ENCODE measurements around the gene PPP1R14C.

PPP1R14C gene

DNA sequence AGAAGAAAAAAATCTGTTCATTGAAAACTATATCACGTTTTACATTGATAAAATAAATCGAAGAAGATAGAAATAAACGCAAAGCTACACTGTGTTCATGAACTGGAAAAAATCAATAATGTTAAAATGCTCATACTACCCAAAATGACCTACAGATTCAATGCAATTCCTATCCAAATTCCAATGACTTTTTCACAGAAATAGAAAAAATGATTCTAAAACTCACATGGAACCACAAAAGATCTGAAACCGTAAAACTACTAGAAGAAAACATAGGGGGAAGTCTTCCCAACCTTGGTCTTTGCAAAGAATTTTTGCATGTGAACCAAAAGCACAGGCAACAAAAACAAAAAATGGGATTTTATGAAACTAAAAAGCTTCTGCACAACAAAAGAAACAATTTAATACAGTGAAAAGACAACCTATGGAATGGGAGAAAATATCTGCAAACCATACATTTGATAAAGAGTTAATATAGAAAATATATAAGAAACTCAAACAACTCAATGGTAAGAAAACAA, 40.0 kb upstream of the PPP1R14C start:
- TF ChIP-seq, protein P1, sequence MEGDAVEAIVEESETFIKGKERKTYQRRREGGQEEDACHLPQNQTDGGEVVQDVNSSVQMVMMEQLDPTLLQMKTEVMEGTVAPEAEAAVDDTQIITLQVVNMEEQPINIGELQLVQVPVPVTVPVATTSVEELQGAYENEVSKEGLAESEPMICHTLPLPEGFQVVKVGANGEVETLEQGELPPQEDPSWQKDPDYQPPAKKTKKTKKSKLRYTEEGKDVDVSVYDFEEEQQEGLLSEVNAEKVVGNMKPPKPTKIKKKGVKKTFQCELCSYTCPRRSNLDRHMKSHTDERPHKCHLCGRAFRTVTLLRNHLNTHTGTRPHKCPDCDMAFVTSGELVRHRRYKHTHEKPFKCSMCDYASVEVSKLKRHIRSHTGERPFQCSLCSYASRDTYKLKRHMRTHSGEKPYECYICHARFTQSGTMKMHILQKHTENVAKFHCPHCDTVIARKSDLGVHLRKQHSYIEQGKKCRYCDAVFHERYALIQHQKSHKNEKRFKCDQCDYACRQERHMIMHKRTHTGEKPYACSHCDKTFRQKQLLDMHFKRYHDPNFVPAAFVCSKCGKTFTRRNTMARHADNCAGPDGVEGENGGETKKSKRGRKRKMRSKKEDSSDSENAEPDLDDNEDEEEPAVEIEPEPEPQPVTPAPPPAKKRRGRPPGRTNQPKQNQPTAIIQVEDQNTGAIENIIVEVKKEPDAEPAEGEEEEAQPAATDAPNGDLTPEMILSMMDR (IDR thresholded peaks at IDR 0.05; ENCODE audit: low read depth, low read length, missing control alignments) = no peak
- H3K4me3 ChIP-seq (replicated peaks; ENCODE audit: low read depth, low read length) = no peak overlapping the region
- DNase-seq (ENCODE audit: extremely low read depth, low read depth) = no peak

DNA sequence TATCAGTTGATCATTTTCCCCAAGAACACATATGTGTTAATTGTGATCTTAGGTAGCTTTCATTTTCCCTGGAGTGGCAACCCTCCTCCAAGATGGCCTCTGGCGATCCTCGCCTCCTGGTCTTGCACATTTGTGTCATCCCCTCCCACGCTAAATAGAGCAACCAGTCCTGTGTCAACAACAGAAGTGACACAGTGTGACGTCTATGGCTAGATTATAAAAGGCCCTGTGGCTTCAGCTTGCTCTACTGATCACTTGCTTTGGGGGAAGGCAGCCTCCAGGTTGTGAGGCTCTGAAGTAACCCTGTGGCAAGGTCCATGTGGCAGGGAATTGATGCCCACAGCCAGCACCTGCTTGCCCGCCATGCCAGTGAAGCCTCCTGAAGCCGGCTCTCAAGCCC, 30.6 kb upstream of the PPP1R14C start:
- TF ChIP-seq, protein P1 (IDR thresholded peaks at IDR 0.05; ENCODE audit: low read depth, low read length, missing control alignments) = no peak
- H3K4me3 ChIP-seq (replicated peaks; ENCODE audit: low read depth, low read length) = no peak overlapping the region
- DNase-seq (ENCODE audit: extremely low read depth, low read depth) = no peak

DNA sequence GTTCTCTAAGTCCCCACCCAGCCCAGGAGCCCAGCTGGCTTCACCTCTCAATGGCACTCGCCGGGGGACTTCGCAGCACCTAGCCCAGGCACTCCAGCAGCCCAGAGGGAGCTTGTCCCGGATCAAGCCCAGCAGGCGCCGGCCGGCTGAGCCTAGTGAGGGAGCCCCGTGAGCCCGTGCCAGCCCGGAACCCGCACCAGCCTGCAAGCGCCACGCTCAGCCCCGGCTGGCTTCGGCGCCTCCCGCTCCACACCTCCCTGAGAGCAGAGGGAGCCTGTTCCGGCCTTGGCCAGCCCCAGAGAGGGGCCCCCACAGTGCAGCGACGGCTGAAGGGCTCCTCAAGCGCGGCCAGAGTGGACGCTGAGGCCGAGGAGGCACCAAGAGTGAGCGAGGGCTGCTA, 27.1 kb upstream of the PPP1R14C start:
- no peak for DNase-seq (ENCODE audit: extremely low read depth, low read depth)
- TF ChIP-seq, protein P1 (IDR thresholded peaks at IDR 0.05; ENCODE audit: low read depth, low read length, missing control alignments) = no peak
- no peak overlapping the region for H3K4me3 ChIP-seq (replicated peaks; ENCODE audit: low read depth, low read length)

DNA sequence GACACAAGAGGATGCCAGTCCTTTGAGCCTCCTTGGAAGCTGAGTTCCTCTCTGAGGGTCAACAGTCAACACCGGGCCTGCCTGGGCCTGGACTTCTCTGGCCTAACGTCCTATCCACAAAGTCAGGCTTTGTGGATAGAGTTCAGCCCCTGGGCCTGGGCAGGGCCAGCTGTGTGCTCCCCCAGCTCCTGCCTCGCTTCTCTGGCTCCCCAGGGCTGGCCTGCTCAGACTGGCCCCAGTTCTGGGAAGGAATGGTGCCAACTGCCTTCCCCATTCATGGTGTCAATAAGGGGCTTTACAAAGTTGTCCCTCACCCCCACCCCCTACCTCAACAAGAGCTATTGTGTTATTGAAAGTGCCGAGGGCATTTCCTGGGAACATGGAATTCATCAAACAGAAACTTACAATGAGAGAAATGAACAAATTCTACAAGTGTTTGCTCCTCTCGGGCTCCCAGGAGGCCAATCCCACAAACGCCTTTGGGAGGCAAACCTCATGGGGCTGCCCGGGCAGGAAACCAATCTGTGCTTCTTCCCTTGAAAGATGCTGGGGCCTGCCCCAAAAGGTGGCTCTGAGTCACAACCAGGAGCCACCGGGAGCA, 26.5 kb upstream of the PPP1R14C start:
- DNase-seq (ENCODE audit: extremely low read depth, low read depth) = no peak
- H3K4me3 ChIP-seq (replicated peaks; ENCODE audit: low read depth, low read length) = no peak overlapping the region
- TF ChIP-seq, protein P1 (IDR thresholded peaks at IDR 0.05; ENCODE audit: low read depth, low read length, missing control alignments) = no peak

DNA sequence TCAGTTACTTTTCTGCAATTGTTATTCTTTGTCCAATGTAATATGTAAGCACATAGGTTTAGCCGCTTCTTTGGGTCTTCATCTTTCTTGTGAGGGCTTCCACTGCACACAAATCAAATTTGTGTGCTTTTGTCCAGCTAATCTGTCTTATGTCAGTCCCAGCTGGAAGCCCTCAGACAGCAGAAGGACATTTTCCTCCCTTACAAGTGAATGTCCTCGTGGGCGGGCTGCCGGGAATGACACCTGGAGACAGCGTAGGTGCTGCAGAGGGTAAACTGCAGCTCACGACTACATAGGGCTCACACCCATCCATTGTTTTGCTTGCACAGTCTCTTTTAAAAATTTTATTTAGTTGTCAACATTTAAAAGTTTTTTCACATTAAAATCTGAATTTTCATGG, 24.6 kb upstream of the PPP1R14C start:
- no peak overlapping the region for H3K4me3 ChIP-seq (replicated peaks; ENCODE audit: low read depth, low read length)
- no peak for DNase-seq (ENCODE audit: extremely low read depth, low read depth)
- TF ChIP-seq, protein P1 (IDR thresholded peaks at IDR 0.05; ENCODE audit: low read depth, low read length, missing control alignments) = no peak

DNA sequence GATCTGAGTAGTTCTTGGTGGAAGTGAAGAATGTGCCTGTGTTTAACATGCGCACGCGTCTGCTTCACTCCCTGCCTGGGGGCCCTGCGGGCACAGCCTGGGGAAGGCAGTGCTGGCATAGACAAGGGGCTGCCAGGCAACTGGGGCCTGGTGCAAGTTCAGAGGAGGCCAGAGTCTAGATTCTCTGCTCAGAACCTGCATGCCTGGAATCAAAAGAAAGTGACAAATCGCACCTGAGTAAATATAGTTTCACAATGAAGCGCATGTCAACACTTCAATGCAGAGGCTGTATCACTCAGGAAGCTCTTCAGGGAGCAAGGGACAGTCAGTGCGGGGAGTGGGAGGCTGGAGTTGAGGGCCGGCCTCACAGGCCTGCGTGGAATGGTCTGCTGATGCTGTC, 24.2 kb upstream of the PPP1R14C start:
- no peak for DNase-seq (ENCODE audit: extremely low read depth, low read depth)
- H3K4me3 ChIP-seq (replicated peaks; ENCODE audit: low read depth, low read length) = no peak overlapping the region

More for the DNA sequence above, 24.2 kb upstream of the PPP1R14C start:
- TF ChIP-seq, protein P1 (IDR thresholded peaks at IDR 0.05; ENCODE audit: low read depth, low read length, missing control alignments) = no peak

All from HFF-Myc (cell line).